Panc1 (cell line): ENCODE results near the gene HESX1.

ENCODE experiments used
- TCF7L2 ChIP-seq: IDR thresholded peaks from 2 replicates; pipeline ENCODE4 v1.6.1; 2011; ENCODE audit warnings: mild to moderate bottlenecking, low read depth, low read length, inconsistent platforms
- TF ChIP-seq, protein P1 (sequence below): fragments of 450-650 bp; IDR thresholded peaks from 2 replicates; pipeline ENCODE4 v1.5.1; 2017; ENCODE audit warnings: mild to moderate bottlenecking
- TF ChIP-seq, protein P2 (sequence below), 2 experiments: IDR thresholded peaks; 2 replicates each; pipeline ENCODE4 v1.6.1; 2011 to 2012; ENCODE audit warnings: low read depth in 2 of 2, control low read depth in 1 of 2, low read length in 1 of 2, mild to moderate bottlenecking in 1 of 2, moderate library complexity in 1 of 2; ENCODE audit not compliant: insufficient read depth in 1 of 2

DNA sequence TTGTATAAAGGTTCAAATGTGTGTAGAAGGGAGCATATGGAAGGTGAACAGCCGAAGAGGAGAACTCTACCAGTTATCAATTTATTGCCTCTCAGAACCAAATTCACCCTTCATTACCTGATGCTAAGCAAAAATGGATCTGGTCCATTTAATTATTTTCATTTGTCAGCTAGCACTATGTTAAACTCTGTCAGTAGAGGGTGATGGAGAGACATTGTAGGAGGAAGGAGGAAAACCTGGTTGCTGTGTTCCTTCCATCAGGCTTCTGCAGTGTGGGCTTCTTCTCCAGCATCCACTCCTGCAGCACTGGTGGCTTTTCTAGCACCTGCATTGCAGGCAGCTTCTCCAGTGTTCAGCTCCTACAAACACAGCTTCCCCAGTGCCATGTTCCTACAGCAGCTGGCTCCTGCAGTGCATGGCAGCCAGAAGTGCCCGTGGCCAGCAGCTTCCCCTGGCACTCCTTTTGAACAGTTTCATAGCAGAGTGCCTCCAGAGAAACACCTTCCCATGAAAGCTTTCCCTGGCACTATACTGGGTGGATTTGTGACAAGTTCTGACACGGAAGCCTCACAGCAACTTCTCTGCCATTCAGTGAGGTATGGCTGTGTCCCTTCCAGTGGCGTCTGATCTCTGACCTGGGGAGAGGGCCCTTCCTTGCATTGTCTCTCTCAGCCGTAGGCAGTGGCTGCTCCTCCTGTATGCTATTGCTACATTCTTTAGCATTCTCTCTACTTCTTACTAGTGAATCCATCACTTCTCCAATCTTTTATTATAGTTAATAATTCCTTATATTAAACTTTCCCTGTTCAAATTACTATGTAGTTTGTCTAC lies 20.0 kb downstream of the HESX1 start:
- TF ChIP-seq, protein P1, sequence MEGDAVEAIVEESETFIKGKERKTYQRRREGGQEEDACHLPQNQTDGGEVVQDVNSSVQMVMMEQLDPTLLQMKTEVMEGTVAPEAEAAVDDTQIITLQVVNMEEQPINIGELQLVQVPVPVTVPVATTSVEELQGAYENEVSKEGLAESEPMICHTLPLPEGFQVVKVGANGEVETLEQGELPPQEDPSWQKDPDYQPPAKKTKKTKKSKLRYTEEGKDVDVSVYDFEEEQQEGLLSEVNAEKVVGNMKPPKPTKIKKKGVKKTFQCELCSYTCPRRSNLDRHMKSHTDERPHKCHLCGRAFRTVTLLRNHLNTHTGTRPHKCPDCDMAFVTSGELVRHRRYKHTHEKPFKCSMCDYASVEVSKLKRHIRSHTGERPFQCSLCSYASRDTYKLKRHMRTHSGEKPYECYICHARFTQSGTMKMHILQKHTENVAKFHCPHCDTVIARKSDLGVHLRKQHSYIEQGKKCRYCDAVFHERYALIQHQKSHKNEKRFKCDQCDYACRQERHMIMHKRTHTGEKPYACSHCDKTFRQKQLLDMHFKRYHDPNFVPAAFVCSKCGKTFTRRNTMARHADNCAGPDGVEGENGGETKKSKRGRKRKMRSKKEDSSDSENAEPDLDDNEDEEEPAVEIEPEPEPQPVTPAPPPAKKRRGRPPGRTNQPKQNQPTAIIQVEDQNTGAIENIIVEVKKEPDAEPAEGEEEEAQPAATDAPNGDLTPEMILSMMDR, result peak; percentile 64
- no peak for TF ChIP-seq TCF7L2
- TF ChIP-seq, protein P2, sequence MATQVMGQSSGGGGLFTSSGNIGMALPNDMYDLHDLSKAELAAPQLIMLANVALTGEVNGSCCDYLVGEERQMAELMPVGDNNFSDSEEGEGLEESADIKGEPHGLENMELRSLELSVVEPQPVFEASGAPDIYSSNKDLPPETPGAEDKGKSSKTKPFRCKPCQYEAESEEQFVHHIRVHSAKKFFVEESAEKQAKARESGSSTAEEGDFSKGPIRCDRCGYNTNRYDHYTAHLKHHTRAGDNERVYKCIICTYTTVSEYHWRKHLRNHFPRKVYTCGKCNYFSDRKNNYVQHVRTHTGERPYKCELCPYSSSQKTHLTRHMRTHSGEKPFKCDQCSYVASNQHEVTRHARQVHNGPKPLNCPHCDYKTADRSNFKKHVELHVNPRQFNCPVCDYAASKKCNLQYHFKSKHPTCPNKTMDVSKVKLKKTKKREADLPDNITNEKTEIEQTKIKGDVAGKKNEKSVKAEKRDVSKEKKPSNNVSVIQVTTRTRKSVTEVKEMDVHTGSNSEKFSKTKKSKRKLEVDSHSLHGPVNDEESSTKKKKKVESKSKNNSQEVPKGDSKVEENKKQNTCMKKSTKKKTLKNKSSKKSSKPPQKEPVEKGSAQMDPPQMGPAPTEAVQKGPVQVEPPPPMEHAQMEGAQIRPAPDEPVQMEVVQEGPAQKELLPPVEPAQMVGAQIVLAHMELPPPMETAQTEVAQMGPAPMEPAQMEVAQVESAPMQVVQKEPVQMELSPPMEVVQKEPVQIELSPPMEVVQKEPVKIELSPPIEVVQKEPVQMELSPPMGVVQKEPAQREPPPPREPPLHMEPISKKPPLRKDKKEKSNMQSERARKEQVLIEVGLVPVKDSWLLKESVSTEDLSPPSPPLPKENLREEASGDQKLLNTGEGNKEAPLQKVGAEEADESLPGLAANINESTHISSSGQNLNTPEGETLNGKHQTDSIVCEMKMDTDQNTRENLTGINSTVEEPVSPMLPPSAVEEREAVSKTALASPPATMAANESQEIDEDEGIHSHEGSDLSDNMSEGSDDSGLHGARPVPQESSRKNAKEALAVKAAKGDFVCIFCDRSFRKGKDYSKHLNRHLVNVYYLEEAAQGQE (IDR thresholded peaks at IDR 0.05; ENCODE audit: insufficient read depth in 1 of 2, low read depth in 2 of 2, low read length in 1 of 2), result no peak
